SU-DHL-6 (cell line): Measurements from ENCODE around the gene PLEKHA5.

Experiments used
- H2AFZ ChIP-seq: fragments of 200-600 bp; sonication (generic); 2 replicates; pipeline ENCODE4 v1.6.1; 2014; ENCODE audit warnings: low read depth, mild to moderate bottlenecking, moderate library complexity, mixed read lengths, antibody characterized with exemption, low read length; ENCODE audit not compliant: severe bottlenecking
- H3F3A ChIP-seq: fragments of 200-600 bp; shearing (Covaris generic); 2 replicates; pipeline ENCODE4 v1.6.0; 2016; ENCODE audit warnings: antibody characterized with exemption, mild to moderate bottlenecking; ENCODE audit not compliant: insufficient read depth
- H3K27ac ChIP-seq: fragments of 200-600 bp; sonication (generic); 2 replicates; pipeline ENCODE4 v1.5.1; 2016; ENCODE audit warnings: low read depth, mild to moderate bottlenecking, low read length, moderate library complexity, mixed read lengths
- H3K27me3 ChIP-seq: fragments of 200-600 bp; sonication (generic), shearing (Covaris generic); 2 replicates; pipeline ENCODE4 v1.6.0; 2014; ENCODE audit warnings: mild to moderate bottlenecking, low read length
- H3K36me3 ChIP-seq: fragments of 200-600 bp; sonication (generic); 2 replicates; pipeline ENCODE4 v1.6.1; 2014; ENCODE audit warnings: mild to moderate bottlenecking, low read length, mixed read lengths
- H3K4me2 ChIP-seq: fragments of 300-600, 200-600 bp; shearing (Covaris generic), sonication (generic); 2 replicates; pipeline ENCODE4 v1.6.0; 2014; ENCODE audit warnings: low read length, low read depth, mild to moderate bottlenecking; ENCODE audit not compliant: poor library complexity, severe bottlenecking
- H3K4me3 ChIP-seq: fragments of 200-600 bp; sonication (generic); 2 replicates; pipeline ENCODE4 v1.5.1; 2014; ENCODE audit warnings: antibody characterized with exemption, low read length, mild to moderate bottlenecking, mixed read lengths; ENCODE audit not compliant: insufficient read depth, poor library complexity, severe bottlenecking
- H3K79me2 ChIP-seq: fragments of 200-600 bp; sonication (generic); 2 replicates; pipeline ENCODE4 v1.6.1; 2014; ENCODE audit warnings: mild to moderate bottlenecking, low read length, moderate library complexity; ENCODE audit not compliant: insufficient read depth
- H3K9ac ChIP-seq: fragments of 200-600 bp; sonication (generic); 2 replicates; pipeline ENCODE4 v1.7.0; 2014; ENCODE audit warnings: mild to moderate bottlenecking, low read length
- H3K9me2 ChIP-seq: fragments of 200-600 bp; sonication (generic); replicated peaks from 2 replicates; pipeline ENCODE4 v1.6.1; 2014; ENCODE audit warnings: low read length; ENCODE audit not compliant: insufficient read depth
- H3K9me3 ChIP-seq: fragments of 200-600 bp; sonication (generic); 2 replicates; pipeline ENCODE4 v1.6.1; 2014; ENCODE audit warnings: low read length, mixed read lengths; ENCODE audit not compliant: insufficient read depth
- H4K20me1 ChIP-seq: fragments of 200-600 bp; sonication (generic); 2 replicates; pipeline ENCODE4 v1.6.1; 2014; ENCODE audit warnings: low read depth, mild to moderate bottlenecking, antibody characterized with exemption, low read length, moderate library complexity, mixed read lengths
- EZH2phosphoT487 ChIP-seq: fragments of 200-600 bp; sonication (generic), shearing (Covaris generic); conservative IDR thresholded peaks from 2 replicates; pipeline ENCODE4 v1.6.1; 2018; ENCODE audit warnings: mild to moderate bottlenecking, antibody characterized with exemption, low read length, moderate library complexity, mixed read lengths
- TF ChIP-seq, protein P1 (sequence below): fragments of 200-600 bp; sonication (generic); IDR thresholded peaks from one replicate; pipeline ENCODE4 v1.5.1; 2017; ENCODE audit warnings: antibody characterized with exemption, mild to moderate bottlenecking, low read length, moderate library complexity; ENCODE audit not compliant: insufficient read depth, poor library complexity, severe bottlenecking

PLEKHA5 gene

DNA sequence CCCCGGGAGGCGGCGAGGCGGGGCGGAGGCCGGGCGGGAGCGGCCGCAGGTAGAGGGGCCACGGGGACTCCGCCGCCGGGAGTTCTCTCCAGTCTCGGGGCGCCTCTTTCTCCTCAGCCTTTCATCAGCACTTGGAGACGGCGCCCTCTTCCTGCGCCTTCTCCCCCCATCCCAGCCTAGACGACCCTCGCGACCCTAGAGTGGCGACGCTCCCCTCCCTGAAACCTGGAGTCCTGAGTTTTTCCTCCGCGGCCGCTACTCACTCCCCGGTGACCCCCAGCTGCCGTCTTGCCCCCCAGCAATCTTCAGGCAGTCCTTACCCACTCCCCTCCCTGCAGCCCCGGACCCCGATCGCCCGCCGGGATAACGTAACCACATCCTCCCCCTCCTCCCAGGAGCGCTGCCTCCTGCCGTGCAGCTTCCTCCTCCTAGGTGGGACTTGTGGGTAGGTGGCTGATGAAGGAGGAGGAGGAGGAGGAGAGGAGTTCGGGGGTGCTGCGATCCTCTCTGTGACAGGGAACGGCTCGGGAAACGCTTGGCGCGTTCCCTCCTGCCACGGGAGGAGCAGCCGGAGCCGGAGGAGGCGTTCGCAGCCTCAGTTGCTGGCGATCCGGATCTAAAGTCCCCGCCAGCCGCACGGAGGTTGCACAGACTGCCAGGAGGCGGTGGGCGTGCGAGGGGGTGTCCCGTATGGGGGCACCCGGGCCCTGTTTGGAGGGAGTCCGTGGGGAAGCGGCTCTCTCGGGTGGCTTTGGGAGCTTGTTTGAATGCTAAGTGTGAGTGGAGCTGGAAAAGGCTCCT lies 891 bp downstream of the PLEKHA5 start:
- no peaks in the 10 kb centered on the region for H3K79me2 ChIP-seq
- no peaks in the 10 kb centered on the region for H3K27me3 ChIP-seq
- no peaks in the 10 kb centered on the region for H3K36me3 ChIP-seq
- H3K4me3 ChIP-seq: no peak overlapping the region
- no peaks in the 10 kb centered on the region for H3F3A ChIP-seq
- TF ChIP-seq EZH2phosphoT487: no peak
- TF ChIP-seq, protein P1, sequence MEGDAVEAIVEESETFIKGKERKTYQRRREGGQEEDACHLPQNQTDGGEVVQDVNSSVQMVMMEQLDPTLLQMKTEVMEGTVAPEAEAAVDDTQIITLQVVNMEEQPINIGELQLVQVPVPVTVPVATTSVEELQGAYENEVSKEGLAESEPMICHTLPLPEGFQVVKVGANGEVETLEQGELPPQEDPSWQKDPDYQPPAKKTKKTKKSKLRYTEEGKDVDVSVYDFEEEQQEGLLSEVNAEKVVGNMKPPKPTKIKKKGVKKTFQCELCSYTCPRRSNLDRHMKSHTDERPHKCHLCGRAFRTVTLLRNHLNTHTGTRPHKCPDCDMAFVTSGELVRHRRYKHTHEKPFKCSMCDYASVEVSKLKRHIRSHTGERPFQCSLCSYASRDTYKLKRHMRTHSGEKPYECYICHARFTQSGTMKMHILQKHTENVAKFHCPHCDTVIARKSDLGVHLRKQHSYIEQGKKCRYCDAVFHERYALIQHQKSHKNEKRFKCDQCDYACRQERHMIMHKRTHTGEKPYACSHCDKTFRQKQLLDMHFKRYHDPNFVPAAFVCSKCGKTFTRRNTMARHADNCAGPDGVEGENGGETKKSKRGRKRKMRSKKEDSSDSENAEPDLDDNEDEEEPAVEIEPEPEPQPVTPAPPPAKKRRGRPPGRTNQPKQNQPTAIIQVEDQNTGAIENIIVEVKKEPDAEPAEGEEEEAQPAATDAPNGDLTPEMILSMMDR: no peak
- no peak overlapping the region for H3K4me2 ChIP-seq
- H3K9ac ChIP-seq: no peak overlapping the region
- H2AFZ ChIP-seq: no peak overlapping the region
- no peaks in the 10 kb centered on the region for H3K9me3 ChIP-seq
- no peaks in the 10 kb centered on the region for H4K20me1 ChIP-seq
- H3K27ac ChIP-seq: no peak overlapping the region
- no peaks in the 10 kb centered on the region for H3K9me2 ChIP-seq

DNA sequence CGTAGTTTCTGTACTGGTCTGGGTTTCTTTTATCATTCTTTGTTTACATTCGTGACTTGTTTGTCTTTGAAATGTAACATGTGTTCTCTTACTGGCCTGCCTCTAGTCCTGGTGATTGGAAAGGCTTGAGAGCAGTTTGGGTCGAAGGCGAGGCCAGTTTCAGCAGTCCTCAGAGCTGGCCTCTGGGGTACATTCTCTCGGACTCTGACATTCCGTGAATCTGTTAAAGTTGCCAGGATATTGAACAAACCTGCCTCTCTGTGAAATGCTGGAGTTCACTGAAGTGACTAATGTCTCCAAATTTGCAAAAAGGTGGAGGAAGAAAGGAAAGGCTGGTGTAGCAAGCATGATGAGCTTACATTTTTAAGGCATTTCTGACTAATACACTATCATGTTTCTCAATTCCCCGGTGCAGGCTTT lies 1.5 kb downstream of the PLEKHA5 start:
- Histone ChIP-seq H3F3A (no peaks in the 10 kb centered on the region), H3K4me2 (no peak overlapping the region), H3K9me3 (no peaks in the 10 kb centered on the region), H3K4me3 (no peak overlapping the region), H3K27ac (no peak overlapping the region), H3K27me3 (no peaks in the 10 kb centered on the region), H3K9me2 (no peaks in the 10 kb centered on the region), H3K79me2 (no peaks in the 10 kb centered on the region), H2AFZ (no peak overlapping the region), H3K9ac (no peak overlapping the region), H4K20me1 (no peaks in the 10 kb centered on the region), H3K36me3 (no peaks in the 10 kb centered on the region)
- TF ChIP-seq, protein P1: no peak
- TF ChIP-seq EZH2phosphoT487: no peak

DNA sequence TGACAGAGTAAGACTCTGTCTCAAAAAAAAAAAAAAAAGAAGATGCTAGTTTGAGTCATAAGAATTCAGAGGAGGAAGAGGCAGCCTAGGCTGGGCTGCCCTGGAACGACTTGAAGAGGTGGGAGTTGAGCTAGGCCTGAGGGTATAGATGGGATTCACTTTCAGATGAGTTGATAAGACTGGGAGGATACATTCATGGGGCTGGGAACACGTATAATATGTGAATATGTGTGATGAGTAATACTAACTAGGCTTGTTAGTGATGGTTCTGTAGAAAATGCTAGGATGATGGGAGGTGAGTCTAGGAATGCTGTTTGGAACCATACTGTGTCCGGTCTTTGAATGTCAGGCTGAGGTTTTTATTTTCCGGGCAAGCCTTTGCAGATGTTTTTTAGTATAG lies 9.0 kb downstream of the PLEKHA5 start:
- TF ChIP-seq, protein P1: no peak
- no peak for TF ChIP-seq EZH2phosphoT487
- H3K36me3 ChIP-seq: no peaks in the 10 kb centered on the region

More for the DNA sequence above, 9.0 kb downstream of the PLEKHA5 start:
- H2AFZ ChIP-seq: no peak overlapping the region
- H3K27ac ChIP-seq: no peak overlapping the region
- no peak overlapping the region for H3K4me3 ChIP-seq
- no peaks in the 10 kb centered on the region for H3K27me3 ChIP-seq
- no peaks in the 10 kb centered on the region for H4K20me1 ChIP-seq
- H3K79me2 ChIP-seq: no peaks in the 10 kb centered on the region
- no peak overlapping the region for H3K9ac ChIP-seq
- no peaks in the 10 kb centered on the region for H3K9me2 ChIP-seq
- no peaks in the 10 kb centered on the region for H3F3A ChIP-seq
- no peak overlapping the region for H3K4me2 ChIP-seq
- H3K9me3 ChIP-seq: no peaks in the 10 kb centered on the region
